OCI-LY3 (cell line): ENCODE data around the gene SLX9.

Source experiments
- H2AFZ ChIP-seq: fragments of 200-600, 300-600 bp; shearing (Covaris generic); 2 replicates; pipeline ENCODE4 v1.6.0; 2014; ENCODE audit warnings: antibody characterized with exemption, low read depth, low read length
- H3K27ac ChIP-seq: fragments of 200-600, 300-600 bp; sonication (generic); 2 replicates; pipeline ENCODE4 v1.5.1; 2014; ENCODE audit warnings: mild to moderate bottlenecking, low read length, moderate library complexity, mixed read lengths
- H3K27me3 ChIP-seq: fragments of 200-600, 300-600 bp; sonication (generic); 2 replicates; pipeline ENCODE4 v1.6.1; 2014; ENCODE audit warnings: low read depth, low read length, mixed read lengths
- H3K36me3 ChIP-seq: fragments of 200-600, 300-600 bp; sonication (generic); replicated peaks from 2 replicates; pipeline ENCODE3; 2014; ENCODE audit warnings: low read depth, low read length, mixed read lengths
- H3K4me1 ChIP-seq: fragments of 300-600, 200-600 bp; sonication (generic); 2 replicates; pipeline ENCODE4 v1.6.1; 2014; ENCODE audit warnings: low read length, mixed read lengths
- H3K4me2 ChIP-seq: fragments of 200-600, 300-600 bp; sonication (generic); 2 replicates; pipeline ENCODE4 v1.6.1; 2014; ENCODE audit warnings: low read length, mixed read lengths
- H3K4me3 ChIP-seq: fragments of 300-600, 200-600 bp; sonication (generic); 2 replicates; pipeline ENCODE4 v1.5.1; 2014; ENCODE audit warnings: antibody characterized with exemption, mild to moderate bottlenecking, low read length, moderate library complexity
- H3K79me2 ChIP-seq: fragments of 300-600, 200-600 bp; shearing (Covaris generic); 2 replicates; pipeline ENCODE4 v1.6.1; 2014; ENCODE audit warnings: mild to moderate bottlenecking, low read length, mixed read lengths
- H3K9ac ChIP-seq: fragments of 300-600, 200-600 bp; shearing (Covaris generic); 2 replicates; pipeline ENCODE4 v1.6.0; 2014; ENCODE audit warnings: mild to moderate bottlenecking, low read length, moderate library complexity
- H3K9me3 ChIP-seq: fragments of 200-600, 300-600 bp; shearing (Covaris generic); 2 replicates; pipeline ENCODE4 v1.6.1; 2014; ENCODE audit warnings: low read length, mixed read lengths; ENCODE audit not compliant: insufficient read depth
- H4K20me1 ChIP-seq: fragments of 200-600, 300-600 bp; sonication (generic); 2 replicates; pipeline ENCODE4 v1.6.1; 2016; ENCODE audit warnings: low read length, mixed read lengths; ENCODE audit not compliant: insufficient read depth
- EZH2phosphoT487 ChIP-seq: fragments of 200-600 bp; shearing (Covaris generic); IDR thresholded peaks from 2 replicates; pipeline ENCODE4 v1.6.1; 2018; ENCODE audit warnings: antibody characterized with exemption, mixed run types, low read depth
- TF ChIP-seq, protein P1 (sequence below): fragments of 200-600, 300-600 bp; sonication (generic); IDR thresholded peaks from 2 replicates; pipeline ENCODE4 v1.5.1; 2014; ENCODE audit warnings: antibody characterized with exemption, low read length, low read depth

The SLX9 gene

GRCh38 chr21:44957901-44958451, 18.1 kb downstream of the SLX9 start:
- Histone ChIP-seq H3K9me3 (no peaks in the 10 kb centered on the region), H3K4me3 (no peak overlapping the region), H3K36me3 (peaks cover 4% of the 10 kb centered on the region), H3K79me2 (peaks cover 27% of the 10 kb centered on the region), H4K20me1 (peaks cover 4% of the 10 kb centered on the region; the same call in 1 of the 2 replicates), H2AFZ (no peak overlapping the region), H3K9ac (no peak overlapping the region), H3K27ac (no peak overlapping the region), H3K4me1 (no peaks in the 10 kb centered on the region), H3K27me3 (no peaks in the 10 kb centered on the region), H3K4me2 (no peak overlapping the region)
- TF ChIP-seq EZH2phosphoT487, result no peak
- TF ChIP-seq, protein P1, sequence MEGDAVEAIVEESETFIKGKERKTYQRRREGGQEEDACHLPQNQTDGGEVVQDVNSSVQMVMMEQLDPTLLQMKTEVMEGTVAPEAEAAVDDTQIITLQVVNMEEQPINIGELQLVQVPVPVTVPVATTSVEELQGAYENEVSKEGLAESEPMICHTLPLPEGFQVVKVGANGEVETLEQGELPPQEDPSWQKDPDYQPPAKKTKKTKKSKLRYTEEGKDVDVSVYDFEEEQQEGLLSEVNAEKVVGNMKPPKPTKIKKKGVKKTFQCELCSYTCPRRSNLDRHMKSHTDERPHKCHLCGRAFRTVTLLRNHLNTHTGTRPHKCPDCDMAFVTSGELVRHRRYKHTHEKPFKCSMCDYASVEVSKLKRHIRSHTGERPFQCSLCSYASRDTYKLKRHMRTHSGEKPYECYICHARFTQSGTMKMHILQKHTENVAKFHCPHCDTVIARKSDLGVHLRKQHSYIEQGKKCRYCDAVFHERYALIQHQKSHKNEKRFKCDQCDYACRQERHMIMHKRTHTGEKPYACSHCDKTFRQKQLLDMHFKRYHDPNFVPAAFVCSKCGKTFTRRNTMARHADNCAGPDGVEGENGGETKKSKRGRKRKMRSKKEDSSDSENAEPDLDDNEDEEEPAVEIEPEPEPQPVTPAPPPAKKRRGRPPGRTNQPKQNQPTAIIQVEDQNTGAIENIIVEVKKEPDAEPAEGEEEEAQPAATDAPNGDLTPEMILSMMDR, result no peak

- Histone ChIP-seq H3K9me3 (no peaks in the 10 kb centered on the region), H4K20me1 (peaks cover 2% of the 10 kb centered on the region; the same call in 1 of the 2 replicates), H3K79me2 (peaks cover 21% of the 10 kb centered on the region), H3K4me2 (no peak overlapping the region), H2AFZ (no peak overlapping the region), H3K4me1 (no peaks in the 10 kb centered on the region), H3K27me3 (no peaks in the 10 kb centered on the region), H3K4me3 (no peak overlapping the region), H3K9ac (no peak overlapping the region), H3K36me3 (peaks cover 5% of the 10 kb centered on the region), H3K27ac (no peak overlapping the region)
- TF ChIP-seq EZH2phosphoT487, result no peak
- TF ChIP-seq, protein P1, result no peak
Observed at GRCh38 chr21:44958471-44959191, 18.8 kb downstream of the SLX9 start.

DNA sequence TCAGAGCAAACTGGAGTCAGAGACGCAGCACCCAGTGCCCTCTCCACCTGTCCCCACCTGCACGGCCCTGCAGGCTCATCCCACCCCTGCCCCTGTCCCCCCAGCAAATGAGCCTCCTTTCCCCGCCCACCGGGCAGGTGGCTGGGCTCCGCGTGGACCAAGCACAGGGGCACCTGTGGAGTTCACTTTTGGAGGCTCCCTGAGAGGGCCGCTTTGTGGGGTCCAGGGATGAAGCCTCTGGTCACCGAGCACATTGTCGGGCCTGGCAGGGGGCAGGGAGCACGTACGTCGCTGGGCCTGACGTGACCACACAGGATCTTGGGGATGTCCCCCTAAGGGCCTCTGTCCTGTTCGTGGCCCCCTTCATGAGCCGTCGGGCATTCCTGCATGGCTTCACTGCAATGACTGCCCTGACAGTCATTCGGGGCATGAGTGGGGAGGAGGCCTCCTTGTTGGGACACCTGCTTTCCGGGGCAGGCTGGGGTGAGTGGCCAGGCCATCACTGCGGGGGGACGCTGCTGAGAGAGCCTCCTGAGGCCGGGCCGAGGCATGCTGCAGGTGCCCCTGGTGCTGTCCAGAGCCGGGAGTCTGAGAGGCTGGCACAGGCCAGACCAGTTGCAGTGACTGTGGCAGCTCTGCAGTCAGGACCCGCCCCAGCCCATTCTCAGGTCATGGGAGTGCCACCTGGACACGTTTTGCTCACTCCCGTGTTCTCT, 19.7 kb downstream of the SLX9 start:
- TF ChIP-seq, protein P1, result no peak
- no peak for TF ChIP-seq EZH2phosphoT487
- no peak overlapping the region for H2AFZ ChIP-seq
- H3K27ac ChIP-seq, result no peak overlapping the region
- H3K9me3 ChIP-seq, result no peaks in the 10 kb centered on the region
- H3K27me3 ChIP-seq, result no peaks in the 10 kb centered on the region
- no peak overlapping the region for H3K4me2 ChIP-seq
- peaks cover 7% of the 10 kb centered on the region for H3K36me3 ChIP-seq
- peaks cover 15% of the 10 kb centered on the region; the same call in 1 of the 2 replicates for H3K79me2 ChIP-seq
- no peak overlapping the region for H3K9ac ChIP-seq
- no peaks in the 10 kb centered on the region for H3K4me1 ChIP-seq
- H4K20me1 ChIP-seq, result no peaks in the 10 kb centered on the region
- no peak overlapping the region for H3K4me3 ChIP-seq
